Measurements from ENCODE around the gene MFSD11.
A peak's percentile ranks its signal among the peaks of the same experiment; 100 is the strongest.
"Not testable (repeated sequence)": the region's sequence is repeated elsewhere in the genome, so short reads cannot be mapped to it uniquely, and the experiment has no call there.

Gene MFSD11

DNA sequence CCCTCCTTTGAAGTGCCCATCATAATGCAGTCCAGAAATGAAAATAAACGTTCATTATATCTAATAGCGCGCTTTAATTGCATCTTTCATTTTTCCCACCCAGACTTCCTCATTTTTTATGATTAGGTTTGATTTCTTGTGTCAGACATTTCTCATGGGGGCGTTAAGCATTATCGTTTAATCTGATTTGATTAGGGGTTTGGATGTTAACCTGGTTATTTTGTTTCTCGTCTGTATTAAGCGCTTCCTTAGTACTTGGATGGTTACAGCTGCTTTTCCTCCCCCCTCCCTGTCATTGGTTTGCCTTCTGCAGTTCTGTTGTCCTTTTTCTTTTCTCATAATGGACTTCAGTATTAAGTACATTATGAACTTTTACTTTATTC is 540 bp downstream of the MFSD11 start:
- H3K36me3 Mint-ChIP-seq = peaks cover 47% of the 10 kb centered on the region
- peak overlapping the region; percentile 93 for H3K4me3 Mint-ChIP-seq
- H3K9me3 Mint-ChIP-seq = no peaks in the 10 kb centered on the region
- peaks cover 42% of the 10 kb centered on the region for H3K4me1 Mint-ChIP-seq
- CTCF ChIA-PET = interaction anchor here (0.9 to 2.2 kb wide), 2 partner anchors 11 to 48 kb away, joined by 3 to 6 read pairs; partner anchors contain the start of gene METTL23
- H3K27me3 Mint-ChIP-seq = peaks cover 9% of the 10 kb centered on the region
- peak overlapping the region; percentile 95 for H3K27ac Mint-ChIP-seq
- no peak for DNase-seq

GRCh38 chr17:76739568-76740115 is 1.7 kb downstream of the MFSD11 start:
- H3K9me3 Mint-ChIP-seq, H3K27ac Mint-ChIP-seq, H3K27me3 Mint-ChIP-seq, DNase-seq, H3K4me3 Mint-ChIP-seq: not testable (repeated sequence)
- Mint-ChIP-seq H3K36me3 (peaks cover 46% of the 10 kb centered on the region), H3K4me1 (peaks cover 31% of the 10 kb centered on the region)
- CTCF ChIA-PET = interaction anchor here (0.6 to 2.2 kb wide), 2 partner anchors 12 to 272 kb away, joined by 4 to 6 read pairs; partner anchors contain the start of gene METTL23

DNA sequence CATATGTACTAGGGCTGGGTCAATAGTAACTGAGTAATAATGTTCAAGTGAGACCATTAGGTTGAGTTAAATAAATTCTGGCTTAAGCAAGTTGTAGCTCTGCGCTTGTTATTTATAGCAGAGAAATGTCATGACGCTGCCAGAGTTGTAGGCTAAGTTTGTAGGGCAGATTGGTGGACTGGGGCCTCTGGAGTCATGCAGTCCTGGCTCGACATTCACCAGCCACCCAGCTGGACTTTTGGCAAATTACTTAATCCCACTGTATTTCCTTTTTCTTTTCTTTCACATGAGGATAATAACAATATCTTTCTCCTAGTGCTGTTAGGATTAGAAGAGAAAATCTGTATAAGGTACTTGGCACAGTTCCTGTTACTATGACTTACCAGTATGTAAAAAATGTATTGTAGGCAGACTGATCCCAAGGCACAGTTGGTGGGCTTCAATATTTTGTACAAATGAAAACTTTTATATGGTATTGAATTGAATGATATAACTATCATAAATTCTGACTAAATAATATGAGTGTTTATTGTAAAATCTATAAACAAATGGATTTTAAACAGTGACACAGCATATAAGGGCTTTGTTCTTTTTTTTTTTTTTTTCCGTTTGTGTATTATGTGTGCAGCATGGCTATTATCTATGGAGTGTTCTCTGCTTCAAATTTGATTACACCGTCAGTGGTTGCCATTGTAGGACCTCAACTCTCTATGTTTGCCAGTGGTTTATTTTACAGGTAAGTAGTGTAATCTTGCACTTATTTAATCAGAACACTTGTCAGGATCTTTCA is 2.6 kb downstream of the MFSD11 start:
- Mint-ChIP-seq H3K27me3 (peaks cover 9% of the 10 kb centered on the region), H3K4me1 (peaks cover 28% of the 10 kb centered on the region), H3K36me3 (peaks cover 44% of the 10 kb centered on the region), H3K9me3 (no peaks in the 10 kb centered on the region), H3K27ac (no peak overlapping the region), H3K4me3 (no peak overlapping the region)
- CTCF ChIA-PET = interaction anchor here (0.6 kb wide), 1 partner anchor 271 kb away, joined by 4 read pairs; no protein-coding TSS in a partner anchor
- DNase-seq = no peak

GRCh38 chr17:76742958-76743357 is 5.0 kb downstream of the MFSD11 start:
- peaks cover 50% of the 10 kb centered on the region for H3K36me3 Mint-ChIP-seq
- no peak for DNase-seq
- H3K9me3 Mint-ChIP-seq = no peaks in the 10 kb centered on the region
- no peak overlapping the region for H3K27ac Mint-ChIP-seq
- CTCF ChIA-PET = no interaction called here
- H3K4me3 Mint-ChIP-seq = no peak overlapping the region
- H3K27me3 Mint-ChIP-seq = no peaks in the 10 kb centered on the region
- H3K4me1 Mint-ChIP-seq = peaks cover 32% of the 10 kb centered on the region

DNA sequence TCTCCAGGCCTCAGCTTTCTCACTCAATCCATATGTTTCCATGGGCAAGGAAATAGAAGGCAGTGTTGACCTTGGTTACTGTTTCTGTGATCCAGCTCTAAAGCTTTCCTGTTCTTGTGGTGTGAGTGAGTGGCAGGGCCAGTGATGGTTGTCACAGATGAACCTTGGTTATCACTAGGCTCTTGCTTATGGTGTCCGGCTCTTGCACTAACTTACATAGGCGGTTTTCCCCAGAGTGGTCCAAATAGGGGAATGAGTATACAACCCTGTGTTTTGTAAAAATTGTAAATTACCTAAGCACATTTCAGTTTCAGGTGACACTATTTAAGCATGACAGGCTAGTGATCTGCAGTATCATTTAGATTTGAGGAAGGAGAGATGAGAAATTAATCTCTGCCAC is 6.8 kb downstream of the MFSD11 start:
- Mint-ChIP-seq H3K27ac (no peak overlapping the region), H3K4me1 (peaks cover 14% of the 10 kb centered on the region), H3K9me3 (no peaks in the 10 kb centered on the region), H3K36me3 (peaks cover 54% of the 10 kb centered on the region), H3K27me3 (no peaks in the 10 kb centered on the region), H3K4me3 (no peak overlapping the region)
- CTCF ChIA-PET = no interaction called here
- DNase-seq = no peak

- peaks cover 12% of the 10 kb centered on the region for H3K4me1 Mint-ChIP-seq
- CTCF ChIA-PET = interaction anchor here (1.5 kb wide), 1 partner anchor 32 kb away, joined by 3 read pairs; no protein-coding TSS in a partner anchor
- H3K36me3 Mint-ChIP-seq = peaks cover 57% of the 10 kb centered on the region
- not testable (repeated sequence) for H3K27ac Mint-ChIP-seq, H3K9me3 Mint-ChIP-seq, H3K27me3 Mint-ChIP-seq, H3K4me3 Mint-ChIP-seq, DNase-seq
Observed at GRCh38 chr17:76745785-76746184, 7.9 kb downstream of the MFSD11 start.

DNA sequence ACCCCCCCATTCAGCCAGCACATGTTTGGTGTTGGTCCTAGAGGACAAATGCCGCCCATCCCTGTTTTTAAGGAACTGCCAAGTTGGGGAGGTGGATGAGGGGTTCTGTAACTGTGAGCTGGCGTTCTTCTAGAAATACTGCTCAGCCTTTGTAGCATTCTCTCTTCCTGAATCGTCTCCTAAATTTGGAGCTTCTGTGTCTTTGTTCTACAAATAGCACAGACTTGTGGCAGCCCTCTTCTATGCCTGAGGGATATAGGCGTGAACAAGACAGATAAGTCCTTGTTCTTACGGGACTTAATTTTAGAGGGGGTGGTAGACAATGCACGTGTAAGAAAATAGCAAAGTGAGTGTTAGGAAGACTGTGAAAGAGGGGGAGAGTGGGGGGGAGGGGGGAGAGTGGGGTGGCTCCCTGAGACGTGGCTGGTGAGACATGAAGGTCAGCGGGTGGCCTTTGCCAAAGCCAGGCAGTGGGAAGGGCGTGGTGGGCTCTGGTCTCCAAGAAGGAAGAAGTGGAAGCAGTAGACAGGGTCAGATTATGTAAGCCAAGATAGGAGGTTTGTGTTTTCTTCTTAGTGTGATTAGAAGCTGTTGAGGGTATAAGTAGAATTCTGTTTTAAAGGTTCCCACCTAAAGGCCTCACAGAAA is 9.9 kb downstream of the MFSD11 start:
- Mint-ChIP-seq H3K9me3 (no peaks in the 10 kb centered on the region), H3K36me3 (peaks cover 47% of the 10 kb centered on the region), H3K27ac (no peak overlapping the region), H3K4me1 (peaks cover 19% of the 10 kb centered on the region), H3K4me3 (no peak overlapping the region), H3K27me3 (no peaks in the 10 kb centered on the region)
- no peak for DNase-seq
- CTCF ChIA-PET = interaction anchor here (1.2 kb wide), 1 partner anchor 20 kb away, joined by 3 read pairs; no protein-coding TSS in a partner anchor

DNA sequence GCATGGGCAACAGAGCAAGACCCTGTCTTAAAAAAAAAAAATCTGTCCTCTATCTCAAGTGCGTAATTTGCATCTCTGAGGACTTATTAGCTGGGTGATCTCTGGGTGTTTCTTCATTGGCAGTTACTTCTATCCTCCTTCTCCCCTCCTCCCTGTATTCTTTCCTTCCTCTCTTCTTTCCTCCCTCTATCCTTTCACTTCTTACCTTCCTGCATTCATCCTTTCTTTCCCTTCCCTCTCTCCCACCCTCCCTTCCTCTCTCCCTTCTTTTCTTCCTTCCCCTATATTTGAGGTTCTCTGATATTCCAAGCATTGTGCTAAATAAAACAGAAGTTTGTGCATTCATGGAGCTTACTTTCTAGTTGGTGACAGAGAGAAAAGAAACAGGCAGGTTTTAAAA is 10.7 kb downstream of the MFSD11 start:
- peaks cover 45% of the 10 kb centered on the region for H3K36me3 Mint-ChIP-seq
- H3K27ac Mint-ChIP-seq = peak overlapping the region; percentile 2
- no peak for DNase-seq
- no peak overlapping the region for H3K4me3 Mint-ChIP-seq
- H3K4me1 Mint-ChIP-seq = peaks cover 27% of the 10 kb centered on the region
- CTCF ChIA-PET = interaction anchor here (1.2 kb wide), 1 partner anchor 21 kb away, joined by 3 read pairs; no protein-coding TSS in a partner anchor
- H3K27me3 Mint-ChIP-seq = no peaks in the 10 kb centered on the region
- H3K9me3 Mint-ChIP-seq = no peaks in the 10 kb centered on the region

DNA sequence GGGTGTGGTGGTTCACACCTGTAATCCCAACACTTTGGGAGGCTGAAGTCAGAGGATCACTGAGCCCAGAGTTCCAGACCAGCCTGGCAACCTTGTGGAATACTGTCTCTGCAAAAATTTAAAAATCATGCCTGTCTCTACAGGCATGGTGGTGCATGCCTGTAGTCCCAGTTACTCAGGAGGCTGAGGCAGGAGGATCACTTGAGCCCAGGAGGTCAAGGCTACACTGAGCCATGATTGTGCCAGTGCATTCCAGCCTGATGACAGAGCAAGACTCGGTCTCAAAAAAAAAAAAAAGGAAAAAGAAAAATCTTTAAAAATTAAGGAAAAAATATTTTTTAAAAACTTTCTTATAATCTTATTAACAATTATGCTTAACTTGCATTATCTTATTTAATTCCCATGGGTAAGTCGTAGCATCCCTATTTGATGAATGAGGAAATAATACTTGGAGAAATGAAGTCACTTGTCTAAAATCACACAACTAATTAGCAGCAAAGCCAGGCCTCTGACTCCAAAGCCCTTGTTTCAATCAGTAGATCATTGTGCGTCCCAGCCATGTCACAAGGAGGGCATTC is 13.6 kb downstream of the MFSD11 start:
- peak overlapping the region; percentile 99 for H3K27ac Mint-ChIP-seq
- H3K4me1 Mint-ChIP-seq = peaks cover 31% of the 10 kb centered on the region
- CTCF ChIA-PET = interaction anchor here (1.3 kb wide), 1 partner anchor 24 kb away, joined by 3 read pairs; no protein-coding TSS in a partner anchor
- no peaks in the 10 kb centered on the region for H3K9me3 Mint-ChIP-seq
- H3K4me3 Mint-ChIP-seq = no peak overlapping the region
- H3K27me3 Mint-ChIP-seq = no peaks in the 10 kb centered on the region
- DNase-seq = no peak
- peaks cover 25% of the 10 kb centered on the region for H3K36me3 Mint-ChIP-seq

DNA sequence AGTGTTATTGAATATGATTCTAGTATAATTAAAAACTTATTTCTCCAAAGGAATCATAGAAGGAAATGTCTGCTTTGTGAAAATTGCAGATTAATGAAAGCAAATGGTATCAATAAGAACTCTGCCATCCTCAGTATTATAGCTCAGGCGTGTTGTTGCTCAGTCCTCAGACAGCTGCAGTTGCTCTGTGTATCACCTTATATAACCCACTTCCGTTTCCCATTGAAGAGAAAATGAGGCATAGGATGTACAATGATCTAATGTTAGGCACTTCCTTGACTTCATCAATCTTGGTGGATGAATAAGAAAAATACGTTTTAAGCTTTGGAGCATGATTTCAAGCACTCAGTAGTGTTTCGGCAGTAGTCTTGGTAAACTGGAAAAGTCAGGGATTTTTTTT is 14.1 kb downstream of the MFSD11 start:
- Mint-ChIP-seq H3K27ac (peak overlapping the region; percentile 99), H3K4me1 (peaks cover 32% of the 10 kb centered on the region), H3K9me3 (no peaks in the 10 kb centered on the region), H3K27me3 (no peaks in the 10 kb centered on the region), H3K36me3 (peaks cover 22% of the 10 kb centered on the region), H3K4me3 (peak overlapping the region; percentile 62)
- no peak for DNase-seq
- CTCF ChIA-PET = interaction anchor here (1.3 kb wide), 1 partner anchor 25 kb away, joined by 3 read pairs; no protein-coding TSS in a partner anchor

DNA sequence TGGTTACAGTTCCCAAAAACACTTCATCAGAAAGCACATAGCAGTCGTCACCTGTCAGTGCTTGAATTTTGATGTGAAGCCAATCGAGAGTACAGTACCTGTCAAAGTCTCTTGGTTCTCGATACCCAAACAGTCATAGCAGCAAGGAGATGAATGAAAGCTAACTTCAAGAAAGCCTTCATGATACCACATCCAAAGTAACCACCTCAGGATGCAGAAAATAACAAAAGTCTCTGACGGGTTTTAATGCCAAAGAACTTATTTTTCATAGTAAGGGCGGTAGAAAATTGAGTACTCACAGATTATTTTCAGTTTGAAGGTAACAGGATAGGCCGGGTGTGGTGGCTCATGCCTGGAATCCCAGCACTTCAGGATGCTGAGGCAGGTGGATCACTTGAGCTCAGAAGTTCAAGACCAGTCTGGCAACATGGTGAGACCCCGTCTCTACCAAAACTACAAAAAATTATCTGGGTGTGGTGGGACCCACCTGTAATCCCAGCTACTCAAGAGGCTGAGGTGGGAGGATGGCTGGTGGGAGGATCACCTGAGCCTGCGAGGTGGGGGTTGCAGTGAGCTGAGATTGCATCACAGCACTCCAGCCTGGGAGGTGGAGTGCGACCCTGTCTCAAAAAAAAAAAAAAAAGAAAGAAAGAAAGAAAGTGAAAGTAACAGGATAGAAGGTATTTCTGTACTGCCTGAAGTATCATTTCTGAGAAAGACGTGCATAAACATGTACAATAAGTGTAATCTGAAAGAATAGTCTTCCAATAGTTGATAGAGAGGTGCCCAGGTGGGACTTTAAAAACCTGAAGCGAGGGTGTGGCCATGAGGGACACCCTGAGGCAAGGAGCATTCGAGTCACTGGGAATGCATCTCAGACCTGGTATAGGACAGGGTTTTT is 15.4 kb downstream of the MFSD11 start:
- peak; percentile 62 for DNase-seq
- Mint-ChIP-seq H3K36me3 (peaks cover 23% of the 10 kb centered on the region), H3K27me3 (no peaks in the 10 kb centered on the region), H3K4me1 (peaks cover 35% of the 10 kb centered on the region), H3K9me3 (no peaks in the 10 kb centered on the region), H3K4me3 (peak overlapping the region; percentile 84), H3K27ac (peak overlapping the region; percentile 99)
- CTCF ChIA-PET = no interaction called here

DNA sequence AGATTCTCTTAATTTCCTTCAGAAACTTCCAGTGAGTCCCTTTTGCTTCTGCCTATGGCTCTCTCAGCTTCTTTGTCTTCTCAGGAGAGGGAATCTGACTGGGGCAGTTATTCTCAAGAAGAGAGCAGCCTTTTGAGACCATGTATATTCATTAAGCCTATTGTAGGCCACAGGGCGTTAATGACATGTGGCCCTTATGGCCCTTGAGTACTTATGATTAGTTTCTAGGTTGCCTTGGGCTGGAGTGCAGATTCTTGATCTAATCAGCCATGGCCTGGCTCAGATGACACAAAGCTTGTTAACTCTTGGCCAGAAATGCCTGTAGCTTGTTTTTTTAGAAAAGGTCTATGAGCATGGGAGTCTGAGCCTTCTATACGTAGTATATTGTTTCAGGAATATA is 17.4 kb downstream of the MFSD11 start:
- CTCF ChIA-PET = no interaction called here
- H3K36me3 Mint-ChIP-seq = peaks cover 21% of the 10 kb centered on the region
- peaks cover 32% of the 10 kb centered on the region for H3K4me1 Mint-ChIP-seq
- DNase-seq = no peak
- H3K4me3 Mint-ChIP-seq = no peak overlapping the region
- no peaks in the 10 kb centered on the region for H3K9me3 Mint-ChIP-seq
- peak overlapping the region; percentile 72 for H3K27ac Mint-ChIP-seq
- H3K27me3 Mint-ChIP-seq = no peaks in the 10 kb centered on the region

- no peaks in the 10 kb centered on the region for H3K9me3 Mint-ChIP-seq
- peaks cover 18% of the 10 kb centered on the region for H3K36me3 Mint-ChIP-seq
- no peak for DNase-seq
- no peak overlapping the region for H3K4me3 Mint-ChIP-seq
- no peak overlapping the region for H3K27ac Mint-ChIP-seq
- peaks cover 24% of the 10 kb centered on the region for H3K4me1 Mint-ChIP-seq
- CTCF ChIA-PET = no interaction called here
- no peaks in the 10 kb centered on the region for H3K27me3 Mint-ChIP-seq
Observed at GRCh38 chr17:76757256-76757655, 19.3 kb downstream of the MFSD11 start.

Data from activated naive CD4-positive, alpha-beta T cell treated with anti-CD3 and anti-CD28 coated beads, Interleukin-2, amount 10 ng/mL, durations not matched to agents 7 days and 5 days (primary cell).